Esophagus squamous epithelium (tissue), 5 donors: ENCODE data around the gene TALDO1. TPM values are rescaled to one million over a fixed set of nuclear protein-coding genes. Genes with fewer than 3 reads are reported as not detected.

Experiments
- DNase-seq: peaks from one replicate; lab custom pipeline; 2025; lab: John Stamatoyannopoulos, UW
- H3K27ac ChIP-seq, 4 donors: fragments of 200-600 bp; sonication (generic); one replicate each; pipeline ENCODE4 v1.5.1; 2016 to 2019; ENCODE audit warnings: mild to moderate bottlenecking in 1 of 4
- H3K27me3 ChIP-seq, 4 donors: fragments of 200-600 bp; sonication (generic); 1 replicate in 3 of 4; 2 replicates in 1 of 4; pipeline versions ENCODE4 v1.5.1 to v1.6.0; 2017 to 2021; ENCODE audit warnings: antibody characterized with exemption in 1 of 4
- H3K36me3 ChIP-seq, 3 donors: fragments of 200-600 bp; sonication (generic); one replicate each; pipeline ENCODE4 v1.5.1; 2016 to 2019
- H3K4me1 ChIP-seq, 3 donors: fragments of 200-600 bp; sonication (generic); one replicate each; pipeline ENCODE4 v1.5.1; 2017 to 2019
- H3K4me3 ChIP-seq, 4 donors: fragments of 200-600 bp; sonication (generic); 1 replicate in 3 of 4; 2 replicates in 1 of 4; pipeline ENCODE4 v1.5.1; 2016 to 2019; ENCODE audit warnings: mild to moderate bottlenecking in 2 of 4, moderate library complexity in 1 of 4
- H3K9me3 ChIP-seq, 3 donors: fragments of 200-600 bp; sonication (generic); one replicate each; pipeline ENCODE4 v1.5.1; 2016 to 2019
- CTCF ChIP-seq, 6 experiments: fragments of 450-650 bp in 4 of 6; fragments of 200-600 bp in 2 of 6; sonication (generic) in 2 of 6; IDR thresholded peaks; one replicate each; pipeline ENCODE4 v1.5.1; 2016 to 2019; ENCODE audit warnings: antibody characterized with exemption in 6 of 6, mild to moderate bottlenecking in 4 of 6, moderate library complexity in 4 of 6
- POLR2A ChIP-seq, 4 donors: fragments of 450-650 bp; IDR thresholded peaks; one replicate each; pipeline ENCODE4 v1.6.1; 2017; ENCODE audit warnings: antibody characterized with exemption in 4 of 4, mild to moderate bottlenecking in 4 of 4, moderate library complexity in 3 of 4
- WGBS, 2 donors: methylation state at CpG; one replicate each; pipeline ENCODE4 v1.1.5; 2018; 5-methylcytosine and 5-hydroxymethylcytosine counted together
- intact Hi-C: fragments of 100-400 bp; cut with DNase I; formaldehyde crosslinking; loops from one replicate; pipeline ENCODE4 v1.15.0; 2022
- total RNA-seq, 4 donors: library from RNA; depleted of rRNA; stranded (reverse); fragments of >200 nt; gene quantifications; one replicate each; pipeline ENCODE4 v1.1.0, GENCODE V29; 2016
- donor health status: DM: yes; HTN: yes; CAD: no.

Gene TALDO1
- total RNA-seq, 4 donors from 2014 or later, result 311 to 629 (median 504) TPM

- 50 to 72% methylated on average over 2 to 7 of the region's 18 CpGs for WGBS, 2 donors
- H3K36me3 ChIP-seq, result peaks cover 12 to 61% (median 22%) of the 10 kb centered on the region in 3 donors
- no peaks in the 10 kb centered on the region for H3K9me3 ChIP-seq
- peaks cover 0 to 80% (median 3%) of the 10 kb centered on the region in 4 donors for H3K27me3 ChIP-seq
- intact Hi-C loops, result loop anchor here (5.0 to 10.0 kb wide), 2 partner anchors 60 to 168 kb away; no protein-coding TSS in a partner anchor
- H3K4me3 ChIP-seq, result no peak overlapping the region
- no peak for DNase-seq
- H3K4me1 ChIP-seq, result peaks cover 45 to 92% (median 62%) of the 10 kb centered on the region in 3 donors
- TF ChIP-seq CTCF (IDR thresholded peaks at IDR 0.05) (no peak), POLR2A (IDR thresholded peaks at IDR 0.05) (no peak)
- peak overlapping the region in 2 of 4 donors; percentile 81 to 88 for H3K27ac ChIP-seq
These were observed 22.4 kb upstream of the TALDO1 start for GRCh38 chr11:724778-725386.

- Histone ChIP-seq H3K36me3 (peaks cover 12 to 52% (median 17%) of the 10 kb centered on the region in 3 donors), H3K4me3 (peak overlapping the region; percentile 2 to 54 (median 27)), H3K27me3 (peaks cover 0 to 72% (median 3%) of the 10 kb centered on the region in 4 donors), H3K9me3 (no peaks in the 10 kb centered on the region), H3K27ac (peak overlapping the region; percentile 75 to 88 (median 78)), H3K4me1 (peaks cover 44 to 84% (median 58%) of the 10 kb centered on the region in 3 donors)
- 40 to 47% methylated on average over 1 to 4 of the region's 53 CpGs for WGBS, 2 donors
- no peak for DNase-seq
- intact Hi-C loops, result loop anchor here (10.0 kb wide), 1 partner anchor 61 kb away; no protein-coding TSS in a partner anchor
- TF ChIP-seq CTCF (IDR thresholded peaks at IDR 0.05), result no peak
- TF ChIP-seq POLR2A (IDR thresholded peaks at IDR 0.05), result no peak
These were observed 21.6 kb upstream of the TALDO1 start for GRCh38 chr11:725624-726202.

GRCh38 chr11:726278-727220, 20.7 kb upstream of the TALDO1 start:
- Histone ChIP-seq H3K9me3 (no peaks in the 10 kb centered on the region), H3K4me3 (peak overlapping the region; percentile 2 to 54 (median 27)), H3K27me3 (peaks cover 0 to 65% (median 1%) of the 10 kb centered on the region in 4 donors), H3K36me3 (peaks cover 3 to 44% (median 9%) of the 10 kb centered on the region in 3 donors), H3K4me1 (peaks cover 36 to 75% (median 49%) of the 10 kb centered on the region in 3 donors), H3K27ac (peak overlapping the region; percentile 75 to 88 (median 78))
- no peak for DNase-seq
- 26 to 28% methylated on average over 6 to 15 of the region's 61 CpGs for WGBS, 2 donors
- no peak for TF ChIP-seq CTCF (IDR thresholded peaks at IDR 0.05)
- no peak for TF ChIP-seq POLR2A (IDR thresholded peaks at IDR 0.05)
- intact Hi-C loops, result loop anchor here (10.0 kb wide), 1 partner anchor 62 kb away; no protein-coding TSS in a partner anchor

- Histone ChIP-seq H3K27ac (peak overlapping the region; percentile 75 to 88 (median 78)), H3K27me3 (peaks cover 0 to 60% (median 0%) of the 10 kb centered on the region in 4 donors), H3K4me3 (no peak overlapping the region), H3K4me1 (peaks cover 33 to 68% (median 45%) of the 10 kb centered on the region in 3 donors), H3K36me3 (peaks cover 0 to 37% (median 8%) of the 10 kb centered on the region in 3 donors), H3K9me3 (no peaks in the 10 kb centered on the region)
- TF ChIP-seq CTCF (IDR thresholded peaks at IDR 0.05), result no peak
- intact Hi-C loops, result loop anchor here (10.0 kb wide), 1 partner anchor 62 kb away; no protein-coding TSS in a partner anchor
- no peak for DNase-seq
- 87% methylated on average over 12 of the region's 12 CpGs; no CpG with 5 or more reads in 1 of the 2 donors for WGBS, 2 donors
These were observed 20.0 kb upstream of the TALDO1 start for GRCh38 chr11:727281-727701.
